Activated gamma-delta T cell treated with Interleukin-2 at 50 U/mL for 16 hours (primary cell): ENCODE measurements around the gene TMEM252.

Experiments used
- DNase-seq: peaks from one replicate; pipeline ENCODE4 v3.0.0-alpha.2; 2020

Gene TMEM252

DNA sequence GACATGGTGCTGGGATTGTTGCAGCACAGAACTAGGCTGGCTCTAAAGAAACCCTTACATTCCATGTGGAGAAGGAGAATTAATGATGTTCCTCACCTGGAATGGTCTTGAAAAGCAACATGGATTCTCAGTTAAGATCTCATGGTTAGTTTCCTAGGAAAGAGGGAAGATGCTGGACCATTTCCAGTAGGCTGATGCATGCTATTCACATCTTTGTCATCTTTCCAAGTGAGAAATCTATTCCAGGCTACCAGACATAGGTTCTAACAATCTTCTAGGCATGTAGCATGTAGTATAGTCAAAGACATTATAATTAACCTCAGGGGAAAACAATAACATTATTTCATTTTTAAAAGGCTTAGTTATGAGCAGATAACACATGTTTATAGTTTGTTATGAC lies 44.3 kb downstream of the TMEM252 start:
- no peak for DNase-seq

DNA sequence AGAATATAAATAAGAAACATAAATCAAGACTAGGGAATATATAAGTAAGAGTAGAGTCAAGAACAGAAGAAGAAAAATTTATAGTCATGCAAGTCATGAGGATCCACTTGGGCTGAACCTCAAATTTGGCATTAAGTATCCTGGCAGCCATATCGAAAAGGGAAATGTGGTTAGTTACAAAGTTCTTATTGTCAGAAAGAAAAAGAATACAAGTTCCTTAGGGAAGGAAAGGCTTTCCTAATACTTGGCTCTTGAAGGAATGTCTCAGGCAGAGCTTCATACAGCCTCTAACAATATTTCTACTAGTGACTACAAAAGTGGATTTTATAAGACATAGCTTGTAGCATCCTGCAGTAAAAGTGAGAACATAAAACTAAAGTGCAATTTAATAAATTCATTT lies 45.4 kb downstream of the TMEM252 start:
- no peak for DNase-seq

DNA sequence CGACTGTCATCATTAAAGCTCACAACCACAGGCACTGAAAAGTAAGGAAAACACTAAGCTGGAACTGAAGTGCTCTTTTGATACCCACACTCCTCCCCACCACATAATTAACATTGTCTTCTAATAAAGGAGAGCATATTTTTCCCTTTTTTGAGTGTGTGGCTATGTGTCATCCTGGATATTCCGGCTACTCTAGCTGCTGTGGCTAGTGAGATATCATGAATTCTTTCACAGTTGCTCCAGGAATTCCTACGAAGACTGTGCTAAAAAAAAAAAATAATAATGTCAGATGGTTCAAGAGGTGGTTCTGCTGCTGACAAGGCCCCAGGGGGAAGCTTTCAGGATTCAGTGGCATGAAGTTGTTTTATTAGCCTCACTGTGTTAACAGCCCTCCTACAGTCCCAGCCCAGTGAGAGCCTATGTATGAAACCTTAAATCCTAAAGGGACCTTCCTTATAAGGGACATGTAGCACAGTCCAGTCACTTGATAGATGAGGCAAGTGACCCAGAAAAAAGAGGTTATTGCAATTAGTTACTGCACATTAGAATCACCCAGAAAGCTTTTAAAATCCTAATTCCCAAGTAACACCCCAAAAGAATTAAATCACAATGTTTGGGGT lies 46.6 kb downstream of the TMEM252 start:
- no peak for DNase-seq

DNA sequence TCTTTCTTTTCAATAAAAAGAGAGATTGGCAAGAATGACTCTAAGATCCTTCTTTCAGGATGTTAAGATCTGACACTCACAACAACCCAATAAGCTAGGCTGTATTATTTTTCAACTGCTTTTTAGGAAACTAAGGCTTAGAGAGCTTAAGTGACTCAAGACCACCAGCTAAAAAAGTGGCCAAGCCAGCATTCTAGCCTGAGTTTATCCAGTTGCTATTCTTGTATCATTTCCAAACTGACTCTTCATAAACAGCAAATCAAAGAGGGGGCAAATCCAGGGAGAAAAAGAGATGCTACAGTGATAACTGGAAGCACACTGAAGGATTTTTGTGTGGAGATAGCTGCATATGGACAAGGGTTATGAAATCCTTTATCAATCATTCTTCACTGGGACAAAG lies 47.1 kb downstream of the TMEM252 start:
- no peak for DNase-seq

DNA sequence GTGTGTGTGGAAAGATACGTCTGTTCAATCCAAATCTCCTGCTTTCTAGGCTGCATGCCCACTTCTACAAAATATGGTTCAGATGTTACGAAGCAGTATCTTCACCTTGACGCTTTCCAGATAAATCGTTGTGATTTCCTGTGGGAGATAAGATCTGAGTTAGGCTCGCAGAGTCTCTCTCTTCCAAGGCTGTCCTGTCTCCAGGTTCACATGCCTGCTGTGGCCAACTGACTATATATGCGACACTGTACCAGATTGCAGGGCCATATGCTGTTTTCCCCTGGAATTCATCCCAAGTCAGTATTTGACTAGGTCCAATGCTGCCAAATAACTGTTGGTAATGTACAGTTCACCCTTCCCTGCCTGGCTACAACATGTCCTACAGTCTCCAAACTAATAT lies 47.9 kb downstream of the TMEM252 start:
- DNase-seq, result no peak

DNA sequence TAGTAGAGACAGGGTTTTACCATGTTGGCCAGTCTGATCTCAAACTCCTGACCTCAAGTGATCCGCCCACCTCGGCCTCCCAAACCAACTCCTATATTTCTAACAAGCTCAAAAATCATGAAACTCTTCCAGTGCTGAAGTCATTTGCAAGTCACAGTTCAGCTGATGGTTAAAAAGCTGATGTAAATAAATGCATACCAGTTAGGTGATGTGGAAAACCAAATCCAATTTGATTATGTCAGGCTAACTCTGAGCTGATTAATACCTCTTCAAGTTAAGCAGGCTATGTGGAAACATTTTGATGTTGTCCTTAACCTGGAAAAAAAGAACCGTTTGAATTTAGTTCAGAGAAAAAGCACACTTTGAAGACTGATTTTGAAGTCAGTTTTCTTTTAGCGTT lies 51.0 kb downstream of the TMEM252 start:
- DNase-seq, result no peak

DNA sequence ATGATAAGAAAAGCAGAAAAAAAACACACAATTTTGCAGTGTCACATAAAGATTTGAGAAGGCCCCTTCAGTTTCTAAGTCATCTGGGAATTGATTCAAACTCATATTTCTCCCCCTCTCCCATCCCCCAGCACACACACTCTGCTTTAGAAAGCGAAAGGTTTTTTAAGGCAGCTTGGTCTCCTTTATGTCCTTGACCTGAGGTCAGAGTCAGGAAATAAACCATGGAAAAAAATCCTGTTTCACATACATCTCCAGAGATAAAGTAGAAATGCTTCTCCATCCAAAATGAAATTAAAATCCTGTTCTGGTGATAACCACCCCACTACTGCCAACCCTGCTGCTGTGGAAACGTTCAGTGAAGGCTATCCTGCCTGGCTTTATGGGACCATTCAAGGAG lies 52.6 kb downstream of the TMEM252 start:
- DNase-seq, result no peak
